ENCODE results near the gene ANKRD6. TPM values are rescaled to one million over a fixed set of nuclear protein-coding genes. Genes with fewer than 3 reads are reported as not detected.

The ANKRD6 gene
- total and polyA plus RNA-seq, 2 donors (not counting 3 experiments of a cell fraction or from before 2014, with no cell fraction given): 3.4 to 9.6 TPM

DNA sequence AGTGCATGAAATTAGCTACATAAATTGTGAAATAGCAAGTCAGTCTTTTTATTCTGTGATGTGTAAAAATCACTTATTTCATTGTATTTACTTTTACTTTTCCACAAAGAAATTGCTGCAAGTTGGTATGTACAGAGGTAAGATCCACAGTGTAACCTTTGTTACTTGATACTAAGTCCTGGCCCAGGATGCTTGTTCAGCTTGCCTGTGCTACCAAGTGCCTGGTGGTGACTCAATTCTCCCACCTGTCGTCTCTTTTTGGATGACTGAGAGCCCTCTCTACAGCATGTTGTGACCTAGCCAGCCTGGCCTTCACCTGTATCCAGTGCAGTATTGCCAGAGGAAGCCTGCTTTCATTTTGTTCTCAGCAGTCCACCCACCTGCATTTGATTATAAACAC is 54.9 kb downstream of the ANKRD6 start:
- H3K9me1 ChIP-seq (replicated peaks; ENCODE audit: control insufficient read depth, extremely low read depth, insufficient read depth, low read length): no peaks in the 10 kb centered on the region
- H3K9ac ChIP-seq (replicated peaks; ENCODE audit: extremely low read depth, insufficient read depth, low read length): no peak overlapping the region
- no peaks in the 10 kb centered on the region for H4K20me1 ChIP-seq (replicated peaks; ENCODE audit: control insufficient read depth, extremely low read depth, insufficient read depth, low read length)
- dilution Hi-C loops (cut with MboI; ENCODE audit: extremely low pct_ligation_motif_present, low sequenced_read_pairs) (no loop called here), intact Hi-C loops (cut with micrococcal nuclease) (no loop called here)
- no peak overlapping the region for H3K4me2 ChIP-seq (ENCODE audit: insufficient read depth, low read length)
- ChIA-PET CTCF (no interaction called here), POLR2A (no interaction called here)
- no peak overlapping the region for H3K4me3 ChIP-seq (replicated peaks in 1 of 3; ENCODE audit: insufficient read depth in 1 of 3, low read depth in 1 of 3, low read length in 3 of 3)
- BruUV-seq (replicated peaks): no TSS peak
- no peaks in the 10 kb centered on the region for H3K79me2 ChIP-seq (ENCODE audit: control insufficient read depth, insufficient read depth, low read length)
- H3K36me3 ChIP-seq (ENCODE audit: control insufficient read depth in 2 of 2, extremely low read depth in 1 of 2, insufficient read depth in 2 of 2, low read length in 2 of 2): no peaks in the 10 kb centered on the region
- FAIRE-seq (no peak), DNase-seq (ENCODE audit: low read depth, low spot score) (no peak)
- H2AFZ ChIP-seq (ENCODE audit: low read depth, low read length): no peak overlapping the region
- no peaks in the 10 kb centered on the region for H3K27me3 ChIP-seq (ENCODE audit: control insufficient read depth in 2 of 2, insufficient read depth in 2 of 2, low read length in 2 of 2)
- H3K27ac ChIP-seq (ENCODE audit: insufficient read depth, low read depth, low read length): no peak overlapping the region
- TF ChIP-seq POLR2A (IDR thresholded peaks at IDR 0.05; ENCODE audit: low read depth, low read length) (no peak), MYC (IDR thresholded peaks at IDR 0.05; ENCODE audit: low read depth, low read length) (no peak), GATA2 (IDR thresholded peaks at IDR 0.05; ENCODE audit: insufficient read depth, insufficient read length, low read depth, low read length) (no peak), EZH2 (IDR thresholded peaks at IDR 0.05; ENCODE audit: borderline replicate concordance, low read depth, low read length, severe bottlenecking) (no peak), POLR2AphosphoS5 (IDR thresholded peaks at IDR 0.05; ENCODE audit: insufficient read depth, low read depth, low read length) (no peak), FOS (IDR thresholded peaks at IDR 0.05; ENCODE audit: borderline replicate concordance, insufficient read depth, low read length) (no peak), JUN (IDR thresholded peaks at IDR 0.05; ENCODE audit: borderline replicate concordance, insufficient read depth, insufficient read length, low read depth) (no peak)
- TF ChIP-seq, protein P1, sequence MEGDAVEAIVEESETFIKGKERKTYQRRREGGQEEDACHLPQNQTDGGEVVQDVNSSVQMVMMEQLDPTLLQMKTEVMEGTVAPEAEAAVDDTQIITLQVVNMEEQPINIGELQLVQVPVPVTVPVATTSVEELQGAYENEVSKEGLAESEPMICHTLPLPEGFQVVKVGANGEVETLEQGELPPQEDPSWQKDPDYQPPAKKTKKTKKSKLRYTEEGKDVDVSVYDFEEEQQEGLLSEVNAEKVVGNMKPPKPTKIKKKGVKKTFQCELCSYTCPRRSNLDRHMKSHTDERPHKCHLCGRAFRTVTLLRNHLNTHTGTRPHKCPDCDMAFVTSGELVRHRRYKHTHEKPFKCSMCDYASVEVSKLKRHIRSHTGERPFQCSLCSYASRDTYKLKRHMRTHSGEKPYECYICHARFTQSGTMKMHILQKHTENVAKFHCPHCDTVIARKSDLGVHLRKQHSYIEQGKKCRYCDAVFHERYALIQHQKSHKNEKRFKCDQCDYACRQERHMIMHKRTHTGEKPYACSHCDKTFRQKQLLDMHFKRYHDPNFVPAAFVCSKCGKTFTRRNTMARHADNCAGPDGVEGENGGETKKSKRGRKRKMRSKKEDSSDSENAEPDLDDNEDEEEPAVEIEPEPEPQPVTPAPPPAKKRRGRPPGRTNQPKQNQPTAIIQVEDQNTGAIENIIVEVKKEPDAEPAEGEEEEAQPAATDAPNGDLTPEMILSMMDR (IDR thresholded peaks at IDR 0.05; ENCODE audit: extremely low read depth in 1 of 2, insufficient read depth in 1 of 2, low read depth in 1 of 2, low read length in 2 of 2): no peak
- TF ChIP-seq, protein P2, sequence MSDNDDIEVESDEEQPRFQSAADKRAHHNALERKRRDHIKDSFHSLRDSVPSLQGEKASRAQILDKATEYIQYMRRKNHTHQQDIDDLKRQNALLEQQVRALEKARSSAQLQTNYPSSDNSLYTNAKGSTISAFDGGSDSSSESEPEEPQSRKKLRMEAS (IDR thresholded peaks at IDR 0.05; ENCODE audit: insufficient read depth, insufficient read length): no peak
- no peaks in the 10 kb centered on the region for H3K4me1 ChIP-seq (ENCODE audit: control insufficient read depth, extremely low read depth, insufficient read depth, low read length)
- H3K9me3 ChIP-seq (replicated peaks; ENCODE audit: control insufficient read depth, insufficient read depth, low read length): no peaks in the 10 kb centered on the region
